OCI-LY7 (cell line): ENCODE data around the gene KIZ. TPM values are rescaled to one million over a fixed set of nuclear protein-coding genes. Genes with fewer than 3 reads are reported as not detected.
"Not testable (repeated sequence)": the region's sequence is repeated elsewhere in the genome, so short reads cannot be mapped to it uniquely, and the experiment has no call there.

ENCODE experiments used
- BruUV-seq: library from RNA; stranded (reverse); fragments of 400-500 nt; replicated peaks from 2 replicates; lab custom pipeline; 2021; lab: Mats Ljungman, UMichigan
- CTCF ChIA-PET: fragments of 300-600 bp; sonication (Branson Sonifier 250); formaldehyde crosslinking; loops from one replicate; lab custom pipeline; 2022; ENCODE audit warnings: antibody characterized with exemption; ENCODE audit not compliant: unreplicated experiment; lab: Charles Lee
- POLR2A ChIA-PET: fragments of 300-600 bp; sonication (Branson Sonifier 250); formaldehyde crosslinking; loops from one replicate; lab custom pipeline; 2022; ENCODE audit warnings: antibody characterized with exemption; lab: Charles Lee
- DNase-seq: peaks from one replicate; pipeline ENCODE4 v3.0.0-alpha.2; 2015; ENCODE audit warnings: low spot score
- H2AFZ ChIP-seq: fragments of 200-600 bp; sonication (generic), shearing (Covaris generic); 2 replicates; pipeline ENCODE4 v1.6.1; 2014; ENCODE audit warnings: mild to moderate bottlenecking, antibody characterized with exemption, low read length, moderate library complexity
- H3K27ac ChIP-seq: fragments of 200-600 bp; sonication (generic); 2 replicates; pipeline ENCODE4 v1.5.1; 2014; ENCODE audit warnings: mixed run types, low read depth, mild to moderate bottlenecking, moderate library complexity, low read length, inconsistent platforms; ENCODE audit not compliant: poor library complexity, severe bottlenecking
- H3K36me3 ChIP-seq: fragments of 200-600 bp; sonication (generic); 2 replicates; pipeline ENCODE4 v1.6.1; 2014; ENCODE audit warnings: mild to moderate bottlenecking, antibody characterized with exemption, low read length, moderate library complexity, mixed read lengths; ENCODE audit not compliant: insufficient read depth
- H3K4me1 ChIP-seq: fragments of 200-600 bp; sonication (generic); 2 replicates; pipeline ENCODE4 v1.5.1; 2014; ENCODE audit warnings: mild to moderate bottlenecking, low read length; ENCODE audit not compliant: insufficient read depth, poor library complexity, severe bottlenecking
- H3K4me2 ChIP-seq: fragments of 200-600 bp; sonication (generic); 2 replicates; pipeline ENCODE4 v1.6.1; 2014; ENCODE audit warnings: mild to moderate bottlenecking, low read length
- H3K4me3 ChIP-seq: fragments of 200-600 bp; sonication (generic); 2 replicates; pipeline ENCODE4 v1.5.1; 2014; ENCODE audit warnings: mild to moderate bottlenecking, low read depth, low read length; ENCODE audit not compliant: poor library complexity, severe bottlenecking
- H3K79me2 ChIP-seq: fragments of 200-600 bp; sonication (generic); 2 replicates; pipeline ENCODE4 v1.6.1; 2016; ENCODE audit warnings: low read depth, mild to moderate bottlenecking, low read length, moderate library complexity, mixed read lengths; ENCODE audit not compliant: insufficient read depth
- H3K9me2 ChIP-seq: fragments of 200-600 bp; sonication (generic); 2 replicates; pipeline ENCODE4 v1.6.1; 2016; ENCODE audit warnings: mild to moderate bottlenecking, low read length, mixed read lengths; ENCODE audit not compliant: insufficient read depth
- H3K9me3 ChIP-seq: fragments of 200-600 bp; sonication (generic); 2 replicates; pipeline ENCODE4 v1.6.1; 2014; ENCODE audit warnings: mild to moderate bottlenecking, mixed run types, low read length, mixed read lengths
- H4K20me1 ChIP-seq: fragments of 200-600 bp; sonication (generic); 2 replicates; pipeline ENCODE4 v1.6.1; 2014; ENCODE audit warnings: mild to moderate bottlenecking, antibody characterized with exemption, low read length, moderate library complexity, mixed read lengths; ENCODE audit not compliant: insufficient read depth
- EZH2phosphoT487 ChIP-seq: fragments of 200-600 bp; sonication (generic); IDR thresholded peaks from 2 replicates; pipeline ENCODE4 v1.6.1; 2018; ENCODE audit warnings: low read depth, borderline replicate concordance, mild to moderate bottlenecking, mixed run types, antibody characterized with exemption, low read length, moderate library complexity, mixed read lengths
- intact Hi-C: fragments of 100-400 bp; cut with micrococcal nuclease; formaldehyde crosslinking; loops from one replicate; pipeline ENCODE4 v1.10.0; 2022; ENCODE audit not compliant: unreplicated experiment
- total RNA-seq, 2 experiments: library from RNA; depleted of rRNA in 1 of 2; stranded (reverse); fragments of >200 nt in 1 of 2; shearing (Covaris generic) in 1 of 2; gene quantifications; 2 replicates each; pipeline ENCODE4 v1.2.3, GENCODE V29; 2014 to 2022
- TF ChIP-seq, protein P1 (sequence below): fragments of 200-600 bp; sonication (generic); conservative IDR thresholded peaks from 2 replicates; pipeline ENCODE4 v1.5.1; 2014; ENCODE audit warnings: mild to moderate bottlenecking, antibody characterized with exemption, low read length, moderate library complexity, mixed read lengths

KIZ gene
- total RNA-seq, 2 experiments from 2014 or later, result 16.0 to 23.7 TPM

DNA sequence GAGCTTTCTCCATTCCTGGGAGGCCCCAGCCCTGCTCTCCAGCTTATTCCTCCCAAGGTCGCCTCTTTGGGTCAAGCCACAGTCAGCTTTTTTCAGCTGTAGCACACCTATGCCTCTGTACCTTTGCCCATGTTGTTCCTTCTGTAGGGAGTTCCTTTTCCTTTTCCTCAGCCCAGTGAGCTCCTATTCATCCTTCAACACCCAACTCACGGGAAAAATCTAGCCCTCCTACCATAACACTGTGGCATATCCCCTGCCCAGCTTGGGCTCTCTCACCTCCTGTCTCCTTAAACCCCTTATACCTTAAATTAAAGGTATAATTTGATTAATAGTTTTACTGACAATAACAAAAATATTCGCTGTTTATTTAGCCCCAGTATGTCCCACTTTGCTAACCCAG is 118.9 kb downstream of the KIZ start:
- Histone ChIP-seq H3K27ac (no peak overlapping the region), H3K9me2 (no peaks in the 10 kb centered on the region), H3K9me3 (no peaks in the 10 kb centered on the region), H3K79me2 (no peaks in the 10 kb centered on the region), H3K4me1 (no peaks in the 10 kb centered on the region), H3K4me2 (no peak overlapping the region), H2AFZ (no peak overlapping the region), H3K36me3 (no peaks in the 10 kb centered on the region), H4K20me1 (no peaks in the 10 kb centered on the region), H3K4me3 (no peak overlapping the region)
- ChIA-PET CTCF (no interaction called here), POLR2A (interaction anchor here (0.6 kb wide), 2 partner anchors 34 to 444 kb away, joined by 3 read pairs; no protein-coding TSS in a partner anchor)
- DNase-seq, result no peak
- intact Hi-C loops, result no loop called here
- TF ChIP-seq, protein P1, sequence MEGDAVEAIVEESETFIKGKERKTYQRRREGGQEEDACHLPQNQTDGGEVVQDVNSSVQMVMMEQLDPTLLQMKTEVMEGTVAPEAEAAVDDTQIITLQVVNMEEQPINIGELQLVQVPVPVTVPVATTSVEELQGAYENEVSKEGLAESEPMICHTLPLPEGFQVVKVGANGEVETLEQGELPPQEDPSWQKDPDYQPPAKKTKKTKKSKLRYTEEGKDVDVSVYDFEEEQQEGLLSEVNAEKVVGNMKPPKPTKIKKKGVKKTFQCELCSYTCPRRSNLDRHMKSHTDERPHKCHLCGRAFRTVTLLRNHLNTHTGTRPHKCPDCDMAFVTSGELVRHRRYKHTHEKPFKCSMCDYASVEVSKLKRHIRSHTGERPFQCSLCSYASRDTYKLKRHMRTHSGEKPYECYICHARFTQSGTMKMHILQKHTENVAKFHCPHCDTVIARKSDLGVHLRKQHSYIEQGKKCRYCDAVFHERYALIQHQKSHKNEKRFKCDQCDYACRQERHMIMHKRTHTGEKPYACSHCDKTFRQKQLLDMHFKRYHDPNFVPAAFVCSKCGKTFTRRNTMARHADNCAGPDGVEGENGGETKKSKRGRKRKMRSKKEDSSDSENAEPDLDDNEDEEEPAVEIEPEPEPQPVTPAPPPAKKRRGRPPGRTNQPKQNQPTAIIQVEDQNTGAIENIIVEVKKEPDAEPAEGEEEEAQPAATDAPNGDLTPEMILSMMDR, result no peak
- no peak for TF ChIP-seq EZH2phosphoT487
- BruUV-seq, result no TSS peak

DNA sequence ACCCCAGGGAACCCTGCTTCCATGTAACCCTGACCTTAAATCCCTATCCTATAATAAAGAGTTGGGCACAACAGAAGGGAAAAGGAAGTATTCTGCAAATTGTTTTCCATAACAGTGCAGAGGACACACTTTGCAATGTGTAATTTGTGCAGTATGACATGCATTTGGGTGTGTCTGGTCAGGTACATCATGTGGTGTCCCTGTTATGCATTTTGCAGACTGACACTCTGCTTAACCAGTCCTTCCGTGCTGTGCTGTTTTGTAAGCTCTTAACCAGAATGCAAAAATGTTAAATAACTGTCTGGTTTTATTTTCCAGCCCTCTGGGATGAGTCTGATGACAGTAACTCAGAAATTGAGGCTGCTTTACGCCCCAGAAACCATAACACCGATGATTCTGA is 120.3 kb downstream of the KIZ start:
- H3K4me1 ChIP-seq, result no peaks in the 10 kb centered on the region
- CTCF ChIA-PET, result no interaction called here
- no peak overlapping the region for H3K4me3 ChIP-seq
- DNase-seq, result no peak
- no peaks in the 10 kb centered on the region for H4K20me1 ChIP-seq
- H3K9me3 ChIP-seq, result no peaks in the 10 kb centered on the region
- H3K36me3 ChIP-seq, result no peaks in the 10 kb centered on the region
- no peak overlapping the region for H2AFZ ChIP-seq
- no peaks in the 10 kb centered on the region for H3K9me2 ChIP-seq
- no peak overlapping the region for H3K27ac ChIP-seq
- no peaks in the 10 kb centered on the region for H3K79me2 ChIP-seq
- no peak overlapping the region for H3K4me2 ChIP-seq
- TF ChIP-seq, protein P1, result no peak
- TF ChIP-seq EZH2phosphoT487, result no peak
- intact Hi-C loops, result no loop called here
- POLR2A ChIA-PET, result no interaction called here
- BruUV-seq, result no TSS peak

DNA sequence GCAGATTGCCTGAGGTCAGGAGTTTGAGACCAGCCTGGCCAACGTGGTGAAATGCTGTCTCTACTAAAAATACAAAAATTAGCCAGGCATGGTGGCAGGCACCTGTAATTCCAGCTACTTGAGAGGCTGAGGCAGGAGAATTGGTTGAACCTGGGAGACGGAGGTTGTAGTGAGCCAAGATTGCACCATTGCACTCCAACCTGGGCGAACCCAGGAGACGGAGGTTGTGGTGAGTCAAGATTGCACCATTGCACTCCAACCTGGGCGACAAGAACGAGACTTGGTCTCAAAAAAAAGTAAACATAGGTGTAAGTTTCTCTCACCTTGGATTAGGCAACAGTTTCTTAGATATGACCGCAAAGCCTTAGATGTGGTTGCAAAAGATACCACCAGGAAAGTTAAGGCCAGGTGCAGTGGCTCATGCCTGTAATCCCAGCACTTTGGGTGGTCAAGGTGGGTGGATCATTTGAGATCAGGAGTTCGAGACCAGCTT is 121.8 kb downstream of the KIZ start:
- DNase-seq, H3K79me2 ChIP-seq, H2AFZ ChIP-seq, H4K20me1 ChIP-seq, H3K27ac ChIP-seq, H3K4me2 ChIP-seq, BruUV-seq, H3K4me1 ChIP-seq, H3K4me3 ChIP-seq, H3K9me2 ChIP-seq, intact Hi-C loops, H3K9me3 ChIP-seq, CTCF ChIA-PET, H3K36me3 ChIP-seq: not testable (repeated sequence)
- POLR2A ChIA-PET, result interaction anchor here (0.6 to 0.7 kb wide), 3 partner anchors 8 to 329 kb away, joined by 3 to 7 read pairs (median 3); no protein-coding TSS in a partner anchor
